Naive thymus-derived CD4-positive, alpha-beta T cell (primary cell): ENCODE results near the gene TUBGCP3. TPM values are rescaled to one million over a fixed set of nuclear protein-coding genes. Genes with fewer than 3 reads are reported as not detected.
A peak's percentile ranks its signal among the peaks of the same experiment; 100 is the strongest.

Source experiments
- ATAC-seq: fragments of 150-1000 bp; cut with Tn5 transposase; 2 replicates; pipeline ENCODE4 v1.10.0; 2021; ENCODE audit warnings: mild to moderate bottlenecking, moderate library complexity
- CTCF ChIA-PET: fragments of 350-600 bp; sonication (Branson Sonifier 250); formaldehyde crosslinking; loops from one replicate; lab custom pipeline; 2021; ENCODE audit warnings: antibody characterized with exemption; lab: Charles Lee
- POLR2A ChIA-PET: fragments of 350-600 bp; sonication (Branson Sonifier 250); formaldehyde crosslinking; loops from one replicate; lab custom pipeline; 2021; ENCODE audit warnings: antibody characterized with exemption, inconsistent platforms; lab: Charles Lee
- DNase-seq, 9 donors: peaks; one replicate each; pipeline versions ENCODE4 v3.0.0 to v3.0.0-alpha.2; 2020 to 2022; ENCODE audit warnings: mixed read lengths in 1 of 9
- H3K27ac ChIP-seq: one replicate; pipeline ENCODE4 v1.7.0; 2013; ENCODE audit warnings: mild to moderate bottlenecking, low read depth, low read length, moderate library complexity
- H3K27me3 ChIP-seq, 2 donors: one replicate each; pipeline ENCODE4 v1.7.0; 2013; ENCODE audit warnings: low read length in 2 of 2, mild to moderate bottlenecking in 2 of 2, moderate library complexity in 2 of 2; ENCODE audit not compliant: control insufficient read depth in 2 of 2, insufficient read depth in 2 of 2
- H3K36me3 ChIP-seq, 3 experiments: 1 replicate in 2 of 3; 2 replicates in 1 of 3; pipeline ENCODE4 v1.7.0; 2013; ENCODE audit warnings: low read length in 3 of 3, mild to moderate bottlenecking in 3 of 3, moderate library complexity in 1 of 3; ENCODE audit not compliant: insufficient read depth in 3 of 3, control insufficient read depth in 2 of 3
- H3K4me1 ChIP-seq, 2 donors: one replicate each; pipeline ENCODE4 v1.7.0; 2013; ENCODE audit warnings: low read length in 2 of 2, mild to moderate bottlenecking in 2 of 2, moderate library complexity in 1 of 2; ENCODE audit not compliant: control insufficient read depth in 2 of 2, insufficient read depth in 2 of 2
- H3K4me3 ChIP-seq: 2 replicates; pipeline ENCODE4 v1.7.0; 2013; ENCODE audit warnings: mild to moderate bottlenecking, low read length
- H3K9me3 ChIP-seq, 3 experiments: 1 replicate in 2 of 3; 2 replicates in 1 of 3; pipeline ENCODE4 v1.7.0; 2013; ENCODE audit warnings: low read length in 3 of 3; ENCODE audit not compliant: control insufficient read depth in 2 of 3
- H3K27ac Mint-ChIP-seq, 9 donors: one replicate each; pipeline ENCODE4 v1.8.0; 2020 to 2022; ENCODE audit warnings: mixed read lengths in 9 of 9, mild to moderate bottlenecking in 8 of 9, moderate library complexity in 5 of 9, inconsistent platforms in 2 of 9
- H3K27me3 Mint-ChIP-seq, 5 donors: one replicate each; pipeline ENCODE4 v1.8.0; 2021 to 2022; ENCODE audit warnings: mixed read lengths in 5 of 5, mild to moderate bottlenecking in 1 of 5
- H3K36me3 Mint-ChIP-seq, 5 donors: one replicate each; pipeline ENCODE4 v1.8.0; 2020 to 2022; ENCODE audit warnings: mixed read lengths in 5 of 5, mild to moderate bottlenecking in 3 of 5, inconsistent platforms in 1 of 5
- H3K4me1 Mint-ChIP-seq, 7 donors: one replicate each; pipeline ENCODE4 v1.8.0; 2020 to 2022; ENCODE audit warnings: mixed read lengths in 7 of 7, mild to moderate bottlenecking in 3 of 7, inconsistent platforms in 1 of 7
- H3K4me3 Mint-ChIP-seq, 10 donors: one replicate each; pipeline ENCODE4 v1.8.0; 2020 to 2022; ENCODE audit warnings: mild to moderate bottlenecking in 10 of 10, mixed read lengths in 10 of 10, moderate library complexity in 6 of 10, inconsistent platforms in 2 of 10
- H3K9me3 Mint-ChIP-seq, 11 donors: one replicate each; pipeline ENCODE4 v1.8.0; 2020 to 2022; ENCODE audit warnings: mixed read lengths in 11 of 11, mild to moderate bottlenecking in 4 of 11, inconsistent platforms in 1 of 11, moderate library complexity in 1 of 11
- intact Hi-C, 2 donors: fragments of 100-400 bp; cut with micrococcal nuclease; formaldehyde crosslinking; loops; one replicate each; pipeline ENCODE4 v1.15.1; 2023
- polyA plus RNA-seq, 2 donors: library from polyadenylated mRNA; unstranded; fragments of 300-500 nt; fragmentation: Illumina TruSeq; gene quantifications; one replicate each; pipeline ENCODE4 v1.2.3, GENCODE V29; 2021
- total RNA-seq, 6 experiments: library from RNA in 5 of 6; stranded (reverse) in 5 of 6; gene quantifications; 1 replicate in 5 of 6; 2 replicates in 1 of 6; pipeline ENCODE4 v1.2.3 and lab custom pipeline; 2021 to 2026

The TUBGCP3 gene
- total and polyA plus RNA-seq, 7 experiments from 2014 or later, result 15.4 to 56.7 (median 43.5) TPM

DNA sequence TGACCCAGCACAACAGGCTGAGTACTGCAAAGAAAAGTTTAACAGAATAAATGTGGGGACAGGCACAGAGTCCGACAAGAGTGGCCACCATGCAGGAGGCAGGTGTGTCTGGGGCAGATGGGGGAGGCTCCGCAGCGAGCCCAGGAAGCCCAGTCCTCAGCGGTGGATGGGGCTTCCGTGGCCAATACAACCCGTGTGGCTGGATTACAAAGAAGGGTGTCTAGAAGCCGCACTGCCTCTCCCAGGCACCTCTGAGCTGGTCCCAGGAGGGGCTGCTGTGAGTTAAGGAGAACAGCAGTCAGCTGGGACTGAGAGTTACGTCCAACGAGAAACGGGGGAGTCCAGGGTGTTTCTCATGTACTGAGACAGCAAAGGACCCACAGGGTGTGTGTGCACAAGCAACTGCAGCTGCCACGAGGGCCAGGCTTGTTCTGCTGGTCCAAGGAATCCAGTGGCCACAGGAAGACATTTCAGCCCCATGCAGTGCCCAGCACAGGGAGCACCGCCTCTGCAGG, 141.5 kb downstream of the TUBGCP3 start:
- Histone ChIP-seq H3K4me1 (no peaks in the 10 kb centered on the region), H3K27ac (no peak overlapping the region), H3K4me3 (no peak overlapping the region), H3K27me3 (no peaks in the 10 kb centered on the region), H3K9me3 (no peaks in the 10 kb centered on the region), H3K36me3 (no peaks in the 10 kb centered on the region)
- intact Hi-C loops, result loop anchor here in 1 of 2 donors (10.0 kb wide), 1 partner anchor 1992 kb away; no protein-coding TSS in a partner anchor
- no peak overlapping the region for H3K27ac Mint-ChIP-seq
- no peak overlapping the region for H3K4me3 Mint-ChIP-seq
- H3K9me3 Mint-ChIP-seq, result no peaks in the 10 kb centered on the region
- DNase-seq (no peak), ATAC-seq (no peak)
- H3K27me3 Mint-ChIP-seq, result peaks cover 9 to 49% (median 22%) of the 10 kb centered on the region in 5 donors
- peaks cover 0 to 7% (median 0%) of the 10 kb centered on the region in 7 donors for H3K4me1 Mint-ChIP-seq
- no peaks in the 10 kb centered on the region for H3K36me3 Mint-ChIP-seq
- ChIA-PET POLR2A (no interaction called here), CTCF (no interaction called here)

DNA sequence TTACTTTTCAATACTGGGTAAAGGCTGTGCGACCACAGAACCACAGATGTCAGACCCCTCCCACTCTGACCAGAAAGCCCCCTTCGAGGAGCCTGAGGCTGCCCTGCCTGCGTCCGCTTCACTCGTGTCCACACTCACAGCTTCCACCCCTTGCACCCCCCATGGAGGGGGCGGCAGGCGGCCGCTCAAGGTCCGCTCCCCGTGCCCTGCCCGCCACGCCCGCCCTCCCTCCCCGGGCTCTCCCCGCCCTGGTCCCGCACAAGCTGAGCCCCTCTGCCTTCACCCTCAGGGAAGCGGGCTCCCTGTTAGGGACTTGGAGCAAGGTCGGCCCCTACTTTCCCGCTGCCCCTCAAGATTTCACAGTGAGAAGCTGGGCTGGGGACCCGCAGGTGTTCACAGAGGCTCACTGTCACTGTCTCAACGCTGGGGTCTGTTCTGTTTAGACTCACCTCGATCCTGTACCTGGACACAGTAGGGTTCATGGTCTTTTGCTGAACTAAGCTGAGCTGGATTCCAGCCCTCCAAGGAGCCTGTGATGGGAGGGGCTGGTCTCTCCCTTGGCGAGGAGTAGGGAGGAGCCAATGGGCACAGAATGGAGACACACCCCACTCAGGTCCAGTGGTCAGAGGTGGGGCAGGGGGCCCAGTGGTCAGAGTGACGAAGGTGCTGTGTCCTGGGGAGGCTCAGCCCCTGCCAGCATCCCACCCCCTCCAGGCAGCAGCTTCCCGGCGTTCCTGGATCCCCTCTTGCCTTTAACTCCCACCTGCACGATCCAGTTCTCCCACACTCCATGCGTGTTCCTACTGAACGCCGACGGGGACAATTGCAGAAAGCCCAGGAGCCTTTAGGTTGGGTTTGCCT, 142.3 kb downstream of the TUBGCP3 start:
- H3K4me1 Mint-ChIP-seq, result peaks cover 0 to 7% (median 0%) of the 10 kb centered on the region in 7 donors
- no peaks in the 10 kb centered on the region for H3K9me3 Mint-ChIP-seq
- H3K36me3 Mint-ChIP-seq, result no peaks in the 10 kb centered on the region
- no peak overlapping the region for H3K27ac ChIP-seq
- intact Hi-C loops, result loop anchor here in 1 of 2 donors (10.0 kb wide), 1 partner anchor 1991 kb away; no protein-coding TSS in a partner anchor
- no peaks in the 10 kb centered on the region for H3K4me1 ChIP-seq
- peak; percentile 9 for ATAC-seq
- H3K27ac Mint-ChIP-seq, result no peak overlapping the region
- DNase-seq, result no peak
- no peak overlapping the region for H3K4me3 Mint-ChIP-seq
- H3K36me3 ChIP-seq, result no peaks in the 10 kb centered on the region
- no peak overlapping the region for H3K4me3 ChIP-seq
- no peaks in the 10 kb centered on the region for H3K9me3 ChIP-seq
- CTCF ChIA-PET, result no interaction called here
- POLR2A ChIA-PET, result no interaction called here
- H3K27me3 ChIP-seq, result no peaks in the 10 kb centered on the region
- H3K27me3 Mint-ChIP-seq, result peaks cover 9 to 46% (median 19%) of the 10 kb centered on the region in 5 donors

GRCh38 chr13:112444416-112445399, 143.2 kb downstream of the TUBGCP3 start:
- H3K4me3 ChIP-seq, result no peak overlapping the region
- peaks cover 9 to 49% (median 28%) of the 10 kb centered on the region in 5 donors for H3K27me3 Mint-ChIP-seq
- intact Hi-C loops, result loop anchor here (1.0 to 10.0 kb wide), 3 partner anchors 162 to 1990 kb away; no protein-coding TSS in a partner anchor
- H3K36me3 Mint-ChIP-seq, result no peaks in the 10 kb centered on the region
- ATAC-seq, result no peak
- no peaks in the 10 kb centered on the region for H3K9me3 ChIP-seq
- POLR2A ChIA-PET, result no interaction called here
- no peaks in the 10 kb centered on the region for H3K36me3 ChIP-seq
- peaks cover 0 to 2% (median 0%) of the 10 kb centered on the region in 11 donors for H3K9me3 Mint-ChIP-seq
- H3K4me1 Mint-ChIP-seq, result peaks cover 0 to 7% (median 0%) of the 10 kb centered on the region in 7 donors
- H3K27me3 ChIP-seq, result no peaks in the 10 kb centered on the region
- no peak overlapping the region for H3K4me3 Mint-ChIP-seq
- H3K4me1 ChIP-seq, result no peaks in the 10 kb centered on the region
- no peak overlapping the region for H3K27ac Mint-ChIP-seq
- CTCF ChIA-PET, result no interaction called here
- peak in 1 of 9 donors; percentile 9 for DNase-seq
- H3K27ac ChIP-seq, result no peak overlapping the region

GRCh38 chr13:112443995-112444311, 144.0 kb downstream of the TUBGCP3 start:
- H3K4me3 Mint-ChIP-seq, result no peak overlapping the region
- peaks cover 0 to 4% (median 0%) of the 10 kb centered on the region in 11 donors for H3K9me3 Mint-ChIP-seq
- Histone ChIP-seq H3K27ac (no peak overlapping the region), H3K4me3 (no peak overlapping the region), H3K9me3 (no peaks in the 10 kb centered on the region), H3K27me3 (no peaks in the 10 kb centered on the region), H3K4me1 (no peaks in the 10 kb centered on the region), H3K36me3 (no peaks in the 10 kb centered on the region)
- ChIA-PET POLR2A (no interaction called here), CTCF (no interaction called here)
- no peaks in the 10 kb centered on the region for H3K36me3 Mint-ChIP-seq
- ATAC-seq (peak; percentile 48), DNase-seq (peak in 4 of 9 donors; percentile 5 to 67 (median 12))
- no peak overlapping the region for H3K27ac Mint-ChIP-seq
- intact Hi-C loops, result loop anchor here (1.0 to 10.0 kb wide), 3 partner anchors 162 to 1989 kb away; no protein-coding TSS in a partner anchor
- peaks cover 0 to 7% (median 0%) of the 10 kb centered on the region in 7 donors for H3K4me1 Mint-ChIP-seq
- peaks cover 9 to 50% (median 33%) of the 10 kb centered on the region in 5 donors for H3K27me3 Mint-ChIP-seq

GRCh38 chr13:112443191-112443994, 144.6 kb downstream of the TUBGCP3 start:
- peaks cover 9 to 48% (median 33%) of the 10 kb centered on the region in 5 donors for H3K27me3 Mint-ChIP-seq
- intact Hi-C loops, result loop anchor here (5.0 to 10.0 kb wide), 2 partner anchors 971 to 1989 kb away; no protein-coding TSS in a partner anchor
- POLR2A ChIA-PET, result no interaction called here

More at GRCh38 chr13:112443191-112443994, 144.6 kb downstream of the TUBGCP3 start:
- Histone ChIP-seq H3K36me3 (no peaks in the 10 kb centered on the region), H3K4me1 (no peaks in the 10 kb centered on the region), H3K4me3 (no peak overlapping the region), H3K9me3 (no peaks in the 10 kb centered on the region), H3K27me3 (no peaks in the 10 kb centered on the region), H3K27ac (no peak overlapping the region)
- DNase-seq (peak in 1 of 9 donors; percentile 20), ATAC-seq (no peak)
- CTCF ChIA-PET, result no interaction called here
- Mint-ChIP-seq H3K27ac (no peak overlapping the region), H3K9me3 (peaks cover 0 to 6% (median 3%) of the 10 kb centered on the region in 11 donors), H3K36me3 (no peaks in the 10 kb centered on the region), H3K4me1 (peaks cover 0 to 7% (median 0%) of the 10 kb centered on the region in 7 donors), H3K4me3 (no peak overlapping the region)
